Activated CD4-positive, alpha-beta T cell treated with anti-CD3 and anti-CD28 coated beads, Interleukin-2, amount 10 ng/mL, durations not matched to agents 7 days and 5 days (primary cell): ENCODE measurements around the gene TMA7B. TPM values are rescaled to one million over a fixed set of nuclear protein-coding genes. Genes with fewer than 3 reads are reported as not detected.

Experiments used
- CTCF ChIA-PET: fragments of 350-600 bp; sonication (Branson Sonifier 250); formaldehyde crosslinking; loops from one replicate; lab custom pipeline; 2021; ENCODE audit warnings: antibody characterized with exemption; lab: Charles Lee
- POLR2A ChIA-PET: fragments of 350-600 bp; sonication (Branson Sonifier 250); formaldehyde crosslinking; loops from one replicate; lab custom pipeline; 2021; ENCODE audit warnings: antibody characterized with exemption; lab: Charles Lee
- DNase-seq: peaks from one replicate; pipeline ENCODE4 v3.0.0-alpha.2; 2020
- H3K27ac Mint-ChIP-seq: one replicate; pipeline ENCODE4 v1.8.0; 2021; ENCODE audit warnings: mild to moderate bottlenecking, moderate library complexity, mixed read lengths
- H3K27me3 Mint-ChIP-seq: one replicate; pipeline ENCODE4 v1.8.0; 2021; ENCODE audit warnings: mixed read lengths
- H3K36me3 Mint-ChIP-seq: one replicate; pipeline ENCODE4 v1.8.0; 2021; ENCODE audit warnings: low read depth, mixed read lengths
- H3K4me1 Mint-ChIP-seq: one replicate; pipeline ENCODE4 v1.8.0; 2021; ENCODE audit warnings: mixed read lengths
- H3K4me3 Mint-ChIP-seq: one replicate; pipeline ENCODE4 v1.8.0; 2021; ENCODE audit warnings: mild to moderate bottlenecking, moderate library complexity, mixed read lengths
- H3K9me3 Mint-ChIP-seq: one replicate; pipeline ENCODE4 v1.8.0; 2021; ENCODE audit warnings: mixed read lengths
- total RNA-seq, 2 experiments: library from RNA; stranded (reverse); gene quantifications; one replicate each; pipeline ENCODE4 v1.2.3, GENCODE V29; 2021

The TMA7B gene
- total RNA-seq, 2 experiments from 2014 or later, result 4.7 to 5.4 TPM

DNA sequence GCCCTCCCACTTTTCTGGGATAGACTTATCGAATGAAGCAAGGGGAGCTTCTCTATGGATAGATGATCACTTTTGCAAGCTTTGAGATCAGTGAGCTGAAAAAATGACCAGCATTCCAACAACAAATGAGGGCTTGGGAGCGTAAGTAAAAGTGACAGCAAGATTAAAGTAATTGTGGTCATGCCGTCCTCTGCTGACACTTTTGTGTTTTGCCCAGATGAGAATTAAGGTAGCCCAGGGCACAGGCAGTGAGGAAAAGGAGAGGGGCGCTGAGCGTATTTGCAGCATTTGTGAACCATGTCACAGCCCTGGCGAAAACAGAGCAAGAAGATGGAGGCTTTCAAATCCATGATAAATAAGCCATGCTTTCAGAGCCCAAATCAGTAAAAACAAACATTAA, 24.6 kb upstream of the TMA7B start:
- no peak for DNase-seq
- H3K27me3 Mint-ChIP-seq, result no peaks in the 10 kb centered on the region
- H3K27ac Mint-ChIP-seq, result peak overlapping the region; percentile 77
- ChIA-PET CTCF (interaction anchor here (1.1 to 3.8 kb wide), 3 partner anchors 8 to 17 kb away, joined by 3 to 22 read pairs (median 4); no protein-coding TSS in a partner anchor), POLR2A (no interaction called here)
- peaks cover 77% of the 10 kb centered on the region for H3K4me1 Mint-ChIP-seq
- H3K9me3 Mint-ChIP-seq, result no peaks in the 10 kb centered on the region
- H3K4me3 Mint-ChIP-seq, result peak overlapping the region; percentile 68
- peaks cover 64% of the 10 kb centered on the region for H3K36me3 Mint-ChIP-seq

DNA sequence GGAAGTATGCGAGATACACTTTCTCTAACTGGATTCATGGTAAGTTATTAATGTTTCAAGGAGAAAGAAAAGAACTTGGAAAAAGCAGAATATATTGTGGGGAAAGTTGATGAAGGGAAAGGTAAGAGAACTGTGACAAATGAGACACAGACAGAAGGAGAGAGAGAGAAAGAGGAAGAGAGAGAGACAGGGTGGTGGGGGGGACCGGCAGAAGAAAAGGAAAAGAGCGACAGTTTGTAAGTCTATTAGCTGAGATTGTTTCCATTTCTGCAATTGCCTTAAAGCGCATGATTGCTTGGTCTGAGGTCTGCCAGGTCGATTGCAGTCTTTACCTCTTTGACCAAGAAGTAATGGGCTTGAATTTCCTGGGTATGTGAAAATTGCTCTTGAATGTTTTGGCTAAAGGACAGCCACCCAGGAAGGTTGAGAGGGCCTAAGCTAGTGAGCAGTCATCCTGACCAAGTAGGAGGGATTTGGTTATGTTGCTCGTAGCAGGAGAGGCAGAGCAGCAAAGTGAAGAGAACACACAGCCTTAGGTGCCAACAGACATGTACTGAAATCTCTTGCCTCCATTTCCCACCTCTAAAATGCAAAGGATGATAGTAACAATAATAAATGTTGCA, 23.6 kb upstream of the TMA7B start:
- Mint-ChIP-seq H3K4me1 (peaks cover 88% of the 10 kb centered on the region), H3K27me3 (no peaks in the 10 kb centered on the region), H3K4me3 (peak overlapping the region; percentile 68), H3K27ac (peak overlapping the region; percentile 77), H3K36me3 (peaks cover 67% of the 10 kb centered on the region), H3K9me3 (no peaks in the 10 kb centered on the region)
- ChIA-PET CTCF (interaction anchor here (0.8 to 1.0 kb wide), 3 partner anchors 12 to 17 kb away, joined by 3 to 4 read pairs (median 3); no protein-coding TSS in a partner anchor), POLR2A (no interaction called here)
- no peak for DNase-seq

DNA sequence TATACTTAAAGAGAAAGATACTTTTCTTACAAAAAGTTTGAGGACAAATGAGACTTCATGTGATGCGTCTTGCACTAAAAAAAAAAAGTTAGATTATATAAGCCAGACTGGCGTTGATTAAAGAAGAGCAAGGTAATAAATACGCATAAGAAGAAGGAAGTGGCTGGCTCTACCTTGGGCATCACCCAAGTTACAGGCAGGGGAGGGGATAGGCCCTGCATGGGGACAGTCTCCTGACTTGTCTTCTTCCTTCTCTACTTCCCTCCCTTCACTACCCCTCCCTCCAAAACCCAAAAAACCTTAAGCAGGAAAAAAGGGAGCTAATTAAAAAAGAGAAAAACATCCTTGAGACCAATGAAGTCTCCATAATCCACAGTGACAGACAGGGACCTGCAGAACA, 22.3 kb upstream of the TMA7B start:
- no peaks in the 10 kb centered on the region for H3K9me3 Mint-ChIP-seq
- H3K4me3 Mint-ChIP-seq, result peak overlapping the region; percentile 21
- ChIA-PET POLR2A (no interaction called here), CTCF (no interaction called here)
- peaks cover 65% of the 10 kb centered on the region for H3K36me3 Mint-ChIP-seq
- H3K27me3 Mint-ChIP-seq, result no peaks in the 10 kb centered on the region
- no peak for DNase-seq
- H3K4me1 Mint-ChIP-seq, result peaks cover 97% of the 10 kb centered on the region
- peak overlapping the region; percentile 74 for H3K27ac Mint-ChIP-seq

DNA sequence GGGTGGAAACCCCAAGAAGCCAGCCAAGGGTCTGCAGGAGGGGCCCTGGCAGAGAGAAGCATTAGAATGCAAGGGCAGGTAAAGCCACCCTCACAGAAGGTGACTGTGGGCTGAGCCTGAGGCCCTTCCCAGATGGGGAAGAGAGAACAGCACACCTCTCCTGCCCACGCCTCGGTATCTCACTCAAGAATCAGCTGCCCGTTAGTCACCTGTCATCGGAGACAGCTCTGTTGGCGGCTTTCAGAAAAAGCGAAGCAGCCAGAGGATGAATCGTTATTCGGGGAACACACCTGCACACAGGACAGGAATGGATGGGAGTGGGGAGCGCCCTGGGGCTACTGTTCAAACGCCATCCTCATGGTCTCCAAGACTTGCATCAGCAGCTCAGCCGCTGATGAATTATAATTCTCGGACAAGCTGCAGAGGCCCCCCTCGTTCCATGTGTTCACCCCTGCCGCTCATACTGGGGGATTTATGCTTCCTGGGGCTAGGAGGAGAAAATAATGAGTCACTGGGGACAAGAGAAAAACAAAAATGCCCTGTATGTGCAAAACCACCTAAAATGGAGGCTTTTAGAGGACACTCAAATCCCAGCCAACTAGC, 21.6 kb upstream of the TMA7B start:
- ChIA-PET CTCF (no interaction called here), POLR2A (interaction anchor here (0.7 kb wide), 1 partner anchor 9 kb away, joined by 3 read pairs; no protein-coding TSS in a partner anchor)
- peaks cover 66% of the 10 kb centered on the region for H3K36me3 Mint-ChIP-seq
- H3K4me1 Mint-ChIP-seq, result peaks cover 97% of the 10 kb centered on the region
- no peaks in the 10 kb centered on the region for H3K9me3 Mint-ChIP-seq
- DNase-seq, result no peak
- no peaks in the 10 kb centered on the region for H3K27me3 Mint-ChIP-seq
- peak overlapping the region; percentile 21 for H3K4me3 Mint-ChIP-seq
- H3K27ac Mint-ChIP-seq, result peak overlapping the region; percentile 74

DNA sequence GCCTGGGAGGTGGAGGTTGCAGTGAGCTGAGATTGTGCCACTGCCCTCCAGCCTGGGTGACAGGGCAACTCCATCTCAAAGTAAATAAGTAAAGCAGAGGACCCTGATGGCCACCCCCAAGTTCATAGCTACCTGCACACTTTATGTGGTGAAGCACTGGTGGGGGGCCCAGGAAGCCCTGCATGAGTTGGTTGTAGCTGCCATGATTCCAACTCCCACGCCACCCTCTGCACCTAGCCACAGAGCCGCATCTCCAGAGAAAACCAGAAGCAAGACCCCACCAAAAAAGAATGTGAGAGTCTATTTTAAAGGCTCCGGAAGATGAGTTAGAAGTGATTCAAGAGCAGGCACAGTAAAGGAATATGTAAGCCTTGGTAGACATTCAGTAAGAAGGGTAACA, 20.4 kb upstream of the TMA7B start:
- CTCF ChIA-PET, result interaction anchor here (0.5 to 1.4 kb wide), 5 partner anchors 10 to 607 kb away, joined by 3 to 5 read pairs (median 3); no protein-coding TSS in a partner anchor
- H3K27me3 Mint-ChIP-seq, result no peaks in the 10 kb centered on the region
- H3K27ac Mint-ChIP-seq, result peak overlapping the region; percentile 34
- peaks cover 68% of the 10 kb centered on the region for H3K36me3 Mint-ChIP-seq
- POLR2A ChIA-PET, result no interaction called here
- H3K4me1 Mint-ChIP-seq, result peaks cover 97% of the 10 kb centered on the region
- no peak overlapping the region for H3K4me3 Mint-ChIP-seq
- H3K9me3 Mint-ChIP-seq, result no peaks in the 10 kb centered on the region
- DNase-seq, result no peak

DNA sequence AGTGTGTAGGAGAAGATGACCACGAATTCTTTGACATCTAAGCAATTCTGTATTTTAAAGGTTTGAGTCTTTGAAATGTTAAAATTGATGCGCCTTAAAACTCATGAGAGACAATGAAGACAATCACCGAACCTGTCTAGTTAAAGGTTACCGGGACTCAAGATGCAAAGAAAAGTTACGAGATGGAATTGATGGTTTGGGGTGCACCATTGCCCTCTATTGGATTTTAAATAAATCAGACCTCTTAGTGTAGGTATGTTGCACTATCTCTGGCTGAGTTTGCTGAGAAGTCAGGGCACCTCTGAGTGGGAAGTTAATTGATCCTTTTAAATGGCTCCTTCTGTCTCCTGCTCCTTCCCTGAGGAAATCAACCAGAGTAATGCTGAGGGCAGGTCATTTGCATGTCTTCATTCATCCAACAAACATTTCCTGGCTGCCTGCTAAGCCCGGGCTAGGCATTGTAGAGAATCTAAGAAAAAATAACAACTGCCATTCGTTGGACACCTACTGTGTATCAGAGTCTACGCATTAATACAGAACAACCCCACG, 19.4 kb upstream of the TMA7B start:
- peak; percentile 56 for DNase-seq
- CTCF ChIA-PET, result no interaction called here
- peaks cover 96% of the 10 kb centered on the region for H3K4me1 Mint-ChIP-seq
- H3K9me3 Mint-ChIP-seq, result no peaks in the 10 kb centered on the region
- peaks cover 70% of the 10 kb centered on the region for H3K36me3 Mint-ChIP-seq
- H3K27ac Mint-ChIP-seq, result peak overlapping the region; percentile 34
- POLR2A ChIA-PET, result no interaction called here
- H3K27me3 Mint-ChIP-seq, result no peaks in the 10 kb centered on the region
- H3K4me3 Mint-ChIP-seq, result peak overlapping the region; percentile 5

DNA sequence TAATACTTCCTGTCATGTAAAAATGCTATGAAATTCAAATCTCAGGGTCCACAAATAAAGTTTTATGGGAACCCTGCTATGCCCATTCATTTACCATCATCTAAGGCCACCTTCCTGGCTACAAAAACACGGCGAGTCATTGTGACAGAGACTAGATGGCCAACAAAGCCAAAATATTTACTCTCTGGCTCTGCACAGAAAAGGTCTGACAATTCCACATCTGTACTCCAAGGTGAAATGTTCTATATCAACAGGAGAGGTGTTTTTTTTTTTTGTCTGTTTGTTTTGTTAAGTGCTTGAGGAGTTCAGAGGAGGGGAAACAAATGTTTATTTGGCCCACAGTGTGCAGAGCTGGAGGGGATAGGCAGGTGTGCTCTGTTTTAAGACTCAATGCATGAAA, 18.6 kb upstream of the TMA7B start:
- Mint-ChIP-seq H3K9me3 (no peaks in the 10 kb centered on the region), H3K4me1 (peaks cover 94% of the 10 kb centered on the region), H3K36me3 (peaks cover 63% of the 10 kb centered on the region), H3K27ac (peak overlapping the region; percentile 34), H3K4me3 (no peak overlapping the region), H3K27me3 (no peaks in the 10 kb centered on the region)
- CTCF ChIA-PET, result interaction anchor here (0.6 to 3.8 kb wide), 6 partner anchors 8 to 1671 kb away, joined by 3 to 15 read pairs (median 4); no protein-coding TSS in a partner anchor
- no peak for DNase-seq
- POLR2A ChIA-PET, result no interaction called here

DNA sequence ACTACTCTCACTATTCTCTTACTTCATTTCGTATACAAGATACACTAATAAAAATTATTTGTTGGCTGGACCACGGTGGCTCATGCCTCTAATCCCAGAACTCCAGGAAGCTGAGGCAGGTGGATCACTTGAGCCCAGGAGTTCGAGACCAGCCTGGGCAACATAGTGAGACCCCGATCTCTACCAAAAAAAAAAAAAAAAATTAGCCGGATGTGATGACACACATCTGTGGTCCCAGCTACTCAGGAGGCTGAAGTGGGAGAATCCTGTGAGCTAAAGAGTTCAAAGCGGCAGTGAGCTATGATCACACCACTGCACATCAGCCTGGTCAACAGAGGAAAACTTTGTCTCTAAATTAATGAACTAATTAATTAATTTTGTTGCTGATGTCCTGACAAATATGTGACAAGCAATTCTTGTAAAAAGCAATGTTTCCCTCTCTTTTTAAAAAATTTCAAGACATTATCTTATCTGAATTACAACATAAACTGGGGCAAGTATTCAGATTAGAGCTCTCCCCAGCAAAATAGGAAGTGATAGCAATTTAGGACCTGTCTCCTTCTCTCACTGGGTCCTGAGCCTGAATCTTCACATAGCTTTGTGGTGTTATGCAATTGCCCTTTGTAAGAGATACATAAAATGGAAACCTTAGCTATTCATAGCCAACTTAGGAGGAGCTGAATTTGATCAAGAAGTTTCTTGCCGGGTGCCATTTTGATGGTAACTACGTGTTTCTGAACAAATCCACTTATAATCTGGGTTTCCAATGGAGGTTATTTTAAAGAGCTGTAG, 17.6 kb upstream of the TMA7B start:
- peak overlapping the region; percentile 85 for H3K27ac Mint-ChIP-seq
- CTCF ChIA-PET, result interaction anchor here (0.5 to 3.8 kb wide), 17 partner anchors 8 to 456 kb away, joined by 3 to 15 read pairs (median 3); no protein-coding TSS in a partner anchor
- H3K4me1 Mint-ChIP-seq, result peaks cover 94% of the 10 kb centered on the region
- H3K4me3 Mint-ChIP-seq, result peak overlapping the region; percentile 22
- DNase-seq, result no peak
- POLR2A ChIA-PET, result interaction anchor here (0.6 kb wide), 2 partner anchors 50 to 133 kb away, joined by 3 read pairs; no protein-coding TSS in a partner anchor
- H3K36me3 Mint-ChIP-seq, result peaks cover 63% of the 10 kb centered on the region
- H3K27me3 Mint-ChIP-seq, result no peaks in the 10 kb centered on the region
- H3K9me3 Mint-ChIP-seq, result no peaks in the 10 kb centered on the region

DNA sequence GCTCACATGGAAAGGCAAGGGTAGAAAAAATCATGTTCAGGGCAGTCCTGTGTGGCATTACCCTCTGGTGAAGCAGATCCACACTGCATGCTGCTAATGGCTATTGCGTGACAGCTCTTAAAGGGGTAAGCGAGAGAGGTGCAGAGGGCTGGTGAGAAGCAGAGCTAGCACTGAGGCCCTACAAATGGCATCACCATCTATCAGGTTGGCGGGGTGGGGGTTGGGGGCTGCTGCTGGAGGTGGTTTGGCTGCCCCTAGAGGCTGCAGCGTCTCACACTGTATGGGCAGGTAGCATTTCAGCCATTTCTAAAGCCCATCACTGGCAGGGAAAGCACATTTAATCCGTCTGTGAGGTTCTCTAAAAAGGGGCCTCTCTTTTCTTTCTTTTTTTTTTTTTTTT, 16.9 kb upstream of the TMA7B start:
- no peaks in the 10 kb centered on the region for H3K27me3 Mint-ChIP-seq
- ChIA-PET POLR2A (no interaction called here), CTCF (interaction anchor here (0.7 to 3.8 kb wide), 11 partner anchors 8 to 414 kb away, joined by 3 to 15 read pairs (median 4); no protein-coding TSS in a partner anchor)
- H3K27ac Mint-ChIP-seq, result peak overlapping the region; percentile 85
- no peaks in the 10 kb centered on the region for H3K9me3 Mint-ChIP-seq
- H3K36me3 Mint-ChIP-seq, result peaks cover 62% of the 10 kb centered on the region
- H3K4me3 Mint-ChIP-seq, result peak overlapping the region; percentile 22
- no peak for DNase-seq
- H3K4me1 Mint-ChIP-seq, result peaks cover 91% of the 10 kb centered on the region

DNA sequence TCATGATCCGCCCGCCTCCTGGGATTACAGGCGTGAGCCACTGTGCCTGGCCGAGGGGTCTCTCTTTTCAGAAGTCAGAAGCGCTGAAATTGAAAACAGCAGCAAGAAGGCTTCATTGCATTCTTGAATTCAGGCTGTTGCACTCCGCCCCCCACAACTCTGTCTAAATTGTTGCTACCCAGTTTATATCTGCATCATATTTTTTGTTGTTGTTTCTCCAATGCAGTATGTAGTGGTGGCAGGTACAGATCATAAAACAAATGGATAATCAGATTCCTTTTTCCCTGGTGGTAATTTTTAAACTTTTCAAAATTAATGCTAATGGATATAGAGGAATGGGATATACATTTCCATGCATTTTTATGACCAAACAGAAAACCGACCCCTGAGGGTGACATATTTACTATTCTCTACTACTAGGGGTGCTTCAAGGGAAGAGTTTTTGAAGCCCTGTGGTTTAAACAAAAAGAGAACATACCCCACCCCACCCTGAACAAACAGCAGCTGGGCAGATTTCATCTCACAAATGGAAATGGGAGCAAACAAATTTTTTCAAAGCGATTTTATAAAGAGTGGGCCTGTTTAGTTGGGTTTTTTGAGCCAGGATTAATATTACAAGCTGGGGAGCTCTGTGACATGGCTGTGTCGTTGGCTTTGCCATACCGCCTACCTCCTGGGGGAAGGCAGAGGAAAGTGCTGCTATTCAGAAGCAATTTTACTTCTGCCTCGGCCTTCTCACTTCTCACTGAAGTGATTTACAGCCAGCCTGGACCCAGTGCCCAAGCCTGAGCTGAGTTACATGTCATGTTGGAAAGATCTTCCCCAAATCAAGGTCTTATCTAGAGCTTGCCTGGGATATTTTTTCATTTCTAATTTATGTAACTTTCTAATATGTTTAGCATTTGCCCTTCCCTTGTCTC, 16.0 kb upstream of the TMA7B start:
- Mint-ChIP-seq H3K4me3 (peak overlapping the region; percentile 45), H3K9me3 (no peaks in the 10 kb centered on the region), H3K27ac (peak overlapping the region; percentile 85), H3K36me3 (peaks cover 65% of the 10 kb centered on the region), H3K27me3 (no peaks in the 10 kb centered on the region), H3K4me1 (peaks cover 91% of the 10 kb centered on the region)
- DNase-seq, result no peak
- POLR2A ChIA-PET, result no interaction called here
- CTCF ChIA-PET, result interaction anchor here (1.1 to 3.8 kb wide), 3 partner anchors 9 to 15 kb away, joined by 4 to 15 read pairs (median 5); no protein-coding TSS in a partner anchor

DNA sequence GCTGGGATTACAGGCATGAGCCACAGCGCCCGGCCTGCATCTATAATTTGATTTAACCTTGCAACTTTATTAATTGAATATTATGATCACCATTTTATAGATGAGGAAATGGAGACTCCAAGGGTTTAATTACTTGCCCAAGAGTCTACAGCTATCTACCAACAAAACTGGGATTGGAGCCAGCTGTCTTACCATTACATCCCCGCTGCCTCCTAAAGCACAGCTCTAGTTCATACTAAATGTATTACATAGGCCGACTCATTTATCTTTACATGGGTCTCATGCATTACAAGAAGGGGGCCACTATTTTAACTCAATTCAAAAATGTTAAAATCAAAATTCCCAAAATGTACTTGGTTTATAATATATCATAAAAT, 14.1 kb upstream of the TMA7B start:
- ChIA-PET CTCF (interaction anchor here (1.0 to 1.4 kb wide), 2 partner anchors 12 to 21 kb away, joined by 3 to 5 read pairs; no protein-coding TSS in a partner anchor), POLR2A (no interaction called here)
- no peak overlapping the region for H3K4me3 Mint-ChIP-seq

More for the DNA sequence above, 14.1 kb upstream of the TMA7B start:
- H3K27me3 Mint-ChIP-seq, result no peaks in the 10 kb centered on the region
- peaks cover 2% of the 10 kb centered on the region for H3K9me3 Mint-ChIP-seq
- no peak for DNase-seq
- H3K36me3 Mint-ChIP-seq, result peaks cover 75% of the 10 kb centered on the region
- H3K27ac Mint-ChIP-seq, result no peak overlapping the region
- H3K4me1 Mint-ChIP-seq, result peaks cover 94% of the 10 kb centered on the region
